T-helper 2 cell treated with Interferon-gamma antibody and Interleukin-4, amounts not matched to agents 100 ng/mL and 5 ng/mL, for 36 hours (primary cell): Measurements from ENCODE around the gene BIRC5. TPM values are rescaled to one million over a fixed set of nuclear protein-coding genes. Genes with fewer than 3 reads are reported as not detected.

ENCODE experiments used
- intact Hi-C: fragments of 100-400 bp; cut with micrococcal nuclease; formaldehyde crosslinking; loops from one replicate; pipeline ENCODE4 v1.15.1; 2023
- total RNA-seq: library from RNA; stranded (reverse); gene quantifications from 2 replicates; pipeline ENCODE4 v1.2.3, GENCODE V29; 2022

BIRC5 gene
- total RNA-seq, 1 donor from 2014 or later, result 72.3 TPM

DNA sequence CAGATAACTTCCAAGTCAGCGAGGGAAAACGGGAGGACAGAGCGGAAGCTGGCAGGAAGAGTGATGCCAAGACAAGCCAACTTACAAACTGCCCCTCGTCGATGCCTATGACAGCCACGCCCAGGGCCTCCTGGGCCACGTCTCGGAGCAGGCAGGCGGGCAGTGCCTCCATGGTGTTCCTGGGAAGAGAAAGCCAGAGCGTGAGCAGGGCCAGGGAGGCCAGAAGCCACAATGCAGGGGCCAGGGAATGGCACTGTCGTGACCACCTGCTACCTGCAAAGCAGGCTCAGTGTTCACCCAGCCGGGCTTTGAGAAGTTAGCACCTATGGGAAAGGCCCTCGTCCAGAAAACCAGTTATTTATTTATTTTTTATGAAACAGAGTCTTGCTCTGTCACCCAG is 31.5 kb upstream of the BIRC5 start:
- intact Hi-C loops, result loop anchor here (10.0 kb wide), 1 partner anchor 158 kb away; no protein-coding TSS in a partner anchor

DNA sequence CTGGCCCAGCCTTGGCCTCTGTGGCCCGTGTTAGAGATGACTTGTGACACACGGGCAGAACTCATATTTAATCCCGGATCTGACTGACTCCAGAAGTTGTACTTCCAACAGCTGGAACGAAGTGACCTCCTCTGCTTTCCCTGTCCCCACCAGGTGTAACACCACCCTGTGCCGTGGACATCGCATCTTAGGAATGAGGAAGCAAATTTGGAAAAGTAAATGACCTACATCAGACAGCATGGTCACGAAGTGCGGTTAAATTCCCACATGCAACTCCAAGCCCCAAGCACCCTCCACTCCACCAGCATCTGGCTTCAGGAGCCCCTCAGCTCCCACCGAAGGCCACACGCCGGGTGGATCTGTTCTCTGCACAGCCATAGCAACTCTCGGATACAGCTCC is 30.1 kb upstream of the BIRC5 start:
- intact Hi-C loops, result loop anchor here (10.0 kb wide), 1 partner anchor 159 kb away; no protein-coding TSS in a partner anchor

DNA sequence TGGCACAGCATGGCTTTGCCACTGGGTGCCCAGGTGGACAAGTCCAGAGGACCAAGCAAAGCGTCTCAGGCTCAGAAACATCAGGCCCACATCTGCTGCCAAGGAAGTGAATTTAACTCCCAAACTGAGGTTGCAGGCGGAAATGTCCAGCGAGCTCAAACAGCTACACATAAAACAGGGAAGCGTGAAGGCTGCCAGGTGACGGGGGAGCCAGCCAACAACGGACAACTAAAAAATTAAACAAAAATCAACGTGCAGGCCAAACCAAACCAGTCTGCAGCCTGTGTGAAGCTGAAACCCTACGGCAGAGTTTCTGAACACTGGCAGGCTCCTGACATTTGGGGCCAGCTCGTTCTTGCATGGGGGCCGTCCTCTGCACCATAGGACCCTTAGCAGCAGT is 29.7 kb upstream of the BIRC5 start:
- intact Hi-C loops, result loop anchor here (10.0 kb wide), 1 partner anchor 160 kb away; no protein-coding TSS in a partner anchor

DNA sequence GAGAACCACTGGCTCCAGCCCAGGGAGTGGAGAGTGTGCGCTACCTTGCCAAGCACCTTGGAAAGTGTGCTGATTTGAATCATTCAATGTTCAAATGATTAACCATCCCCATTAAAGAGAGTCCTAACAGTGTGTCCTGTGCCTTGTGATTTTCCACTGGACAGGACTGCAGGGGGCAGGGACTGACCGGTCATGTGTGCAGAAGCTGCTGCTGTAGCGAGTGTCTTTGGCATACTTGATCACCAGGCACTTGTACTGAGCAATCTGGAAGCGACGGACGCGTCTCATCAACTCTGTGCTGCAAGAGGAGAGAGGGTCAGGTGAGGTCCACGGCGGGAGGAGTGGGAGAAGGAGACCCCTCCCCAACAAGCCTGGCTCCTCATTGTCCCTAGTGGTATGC is 29.2 kb upstream of the BIRC5 start:
- intact Hi-C loops, result loop anchor here (10.0 kb wide), 1 partner anchor 160 kb away; no protein-coding TSS in a partner anchor

DNA sequence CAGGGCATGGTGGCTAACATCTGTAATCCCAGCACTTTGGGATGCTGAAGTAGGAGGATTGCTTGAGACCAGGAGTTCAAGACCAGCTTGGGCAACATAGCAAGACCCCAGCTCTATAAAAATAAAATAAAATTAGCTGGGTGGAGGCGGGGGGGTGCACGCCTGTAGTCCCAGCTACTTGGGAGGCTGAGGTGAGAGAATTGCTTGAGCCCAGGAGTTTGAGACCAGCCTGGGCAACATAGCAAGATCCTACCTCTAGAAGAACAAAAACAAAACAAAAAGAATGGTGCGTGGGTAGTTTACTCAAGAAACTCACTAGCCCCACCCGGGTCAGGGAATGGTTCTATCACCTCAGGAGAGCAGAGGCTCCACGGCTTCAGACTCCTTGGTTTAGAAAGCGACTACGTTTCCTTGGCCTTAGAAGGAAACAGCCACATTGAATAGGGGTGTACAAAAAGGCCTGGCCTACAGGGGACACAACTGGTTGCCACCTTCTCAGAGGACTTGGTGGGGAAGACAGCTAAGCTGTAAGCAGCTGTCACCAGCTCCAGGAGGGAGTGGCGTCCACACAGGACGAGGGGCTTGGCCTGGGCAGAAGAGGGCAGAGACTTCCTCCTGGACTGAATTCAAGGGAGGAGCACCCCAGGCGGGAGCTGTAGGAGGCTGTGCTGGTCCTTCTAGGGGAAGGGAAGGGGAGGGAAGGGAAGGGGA is 27.9 kb upstream of the BIRC5 start:
- intact Hi-C loops, result loop anchor here (2.0 to 10.0 kb wide), 3 partner anchors 17 to 161 kb away; partner anchors contain the start of genes SYNGR2 and TMC8

- intact Hi-C loops, result loop anchor here (1.0 to 10.0 kb wide), 4 partner anchors 18 to 162 kb away; partner anchors contain the start of genes SYNGR2 and TMC8
These were observed 27.1 kb upstream of the BIRC5 start, which contains the start of the genes AFMID and TK1 for GRCh38 chr17:78186692-78187595. AFMID (plus strand) TSS chr17:78187362; CDS start chr17:78187371, 9 bp downstream. TK1 (minus strand) TSS chr17:78187052; CDS start chr17:78186994, 58 bp downstream.

GRCh38 chr17:78196716-78197115 is 17.3 kb upstream of the BIRC5 start:
- intact Hi-C loops, result no loop called here

GRCh38 chr17:78197147-78197832 is 16.8 kb upstream of the BIRC5 start:
- intact Hi-C loops, result no loop called here

GRCh38 chr17:78200451-78200850 is 13.6 kb upstream of the BIRC5 start:
- intact Hi-C loops, result no loop called here

- intact Hi-C loops, result no loop called here
These were observed 11.4 kb upstream of the BIRC5 start for GRCh38 chr17:78202666-78203065.

GRCh38 chr17:78204387-78205123 is 9.5 kb upstream of the BIRC5 start:
- intact Hi-C loops, result no loop called here

- intact Hi-C loops, result no loop called here
These were observed 8.8 kb upstream of the BIRC5 start for GRCh38 chr17:78205124-78205775.

GRCh38 chr17:78206298-78206697 is 7.8 kb upstream of the BIRC5 start:
- intact Hi-C loops, result no loop called here

GRCh38 chr17:78208486-78208885 is 5.6 kb upstream of the BIRC5 start:
- intact Hi-C loops, result no loop called here

DNA sequence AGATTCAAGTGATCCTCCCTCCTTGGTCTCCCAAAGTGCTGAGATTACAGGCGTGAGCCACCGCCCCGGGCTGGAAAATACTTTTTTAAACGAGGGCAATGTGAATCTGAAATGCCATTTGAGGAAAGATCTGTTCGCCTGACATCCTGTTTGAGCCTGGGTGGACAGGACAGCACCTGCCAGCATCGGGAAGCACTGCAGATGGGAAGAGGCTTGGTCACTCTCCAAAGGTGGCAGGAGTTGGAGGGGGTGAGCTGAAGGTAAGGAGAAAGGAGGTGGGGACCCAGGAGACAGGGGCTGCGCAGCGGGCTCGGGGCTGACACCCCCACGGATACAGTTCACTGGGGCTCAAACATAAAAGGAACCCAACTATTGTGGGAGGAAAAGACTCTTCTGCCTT is 3.9 kb upstream of the BIRC5 start:
- intact Hi-C loops, result no loop called here

- intact Hi-C loops, result no loop called here
These were observed 3.0 kb upstream of the BIRC5 start for GRCh38 chr17:78211032-78211431.

GRCh38 chr17:78214706-78215061 is 631 bp downstream of the BIRC5 start:
- intact Hi-C loops, result loop anchor here (1.0 kb wide), 1 partner anchor 74 kb away; no protein-coding TSS in a partner anchor

DNA sequence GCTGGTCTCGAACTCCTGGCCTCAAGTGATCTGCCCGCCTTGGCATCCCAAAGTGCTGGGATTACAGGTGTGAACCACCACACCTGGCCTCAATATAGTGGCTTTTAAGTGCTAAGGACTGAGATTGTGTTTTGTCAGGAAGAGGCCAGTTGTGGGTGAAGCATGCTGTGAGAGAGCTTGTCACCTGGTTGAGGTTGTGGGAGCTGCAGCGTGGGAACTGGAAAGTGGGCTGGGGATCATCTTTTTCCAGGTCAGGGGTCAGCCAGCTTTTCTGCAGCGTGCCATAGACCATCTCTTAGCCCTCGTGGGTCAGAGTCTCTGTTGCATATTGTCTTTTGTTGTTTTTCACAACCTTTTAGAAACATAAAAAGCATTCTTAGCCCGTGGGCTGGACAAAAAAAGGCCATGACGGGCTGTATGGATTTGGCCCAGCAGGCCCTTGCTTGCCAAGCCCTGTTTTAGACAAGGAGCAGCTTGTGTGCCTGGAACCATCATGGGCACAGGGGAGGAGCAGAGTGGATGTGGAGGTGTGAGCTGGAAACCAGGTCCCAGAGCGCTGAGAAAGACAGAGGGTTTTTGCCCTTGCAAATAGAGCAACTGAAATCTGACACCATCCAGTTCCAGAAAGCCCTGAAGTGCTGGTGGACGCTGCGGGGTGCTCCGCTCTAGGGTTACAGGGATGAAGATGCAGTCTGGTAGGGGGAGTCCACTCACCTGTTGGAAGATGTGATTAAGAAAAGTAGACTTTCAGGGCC is 5.5 kb downstream of the BIRC5 start:
- intact Hi-C loops, result no loop called here

- intact Hi-C loops, result no loop called here
These were observed 9.0 kb downstream of the BIRC5 start for GRCh38 chr17:78223061-78223460.
